GM12892 (cell line): ENCODE results near the gene DNAAF9.

Experiments used
- DNase-seq: peaks from one replicate; pipeline ENCODE4 v3.0.0; 2011; ENCODE audit not compliant: insufficient read length
- FAIRE-seq: peaks from 2 replicates; lab custom pipeline; 2011; peaks lifted over from hg19 to GRCh38; lab: Jason Lieb, UNC
- POLR2A ChIP-seq: IDR thresholded peaks from 2 replicates; pipeline ENCODE4 v1.6.1; 2011; ENCODE audit warnings: low read depth, low read length, control low read depth
- POLR2AphosphoS5 ChIP-seq: IDR thresholded peaks from 2 replicates; pipeline ENCODE4 v1.6.1; 2011; ENCODE audit warnings: low read depth, low read length, control low read depth
- TAF1 ChIP-seq: IDR thresholded peaks from 2 replicates; pipeline ENCODE4 v1.6.1; 2011; ENCODE audit warnings: low read depth, mild to moderate bottlenecking, control low read depth, low read length, borderline replicate concordance

The DNAAF9 gene

DNA sequence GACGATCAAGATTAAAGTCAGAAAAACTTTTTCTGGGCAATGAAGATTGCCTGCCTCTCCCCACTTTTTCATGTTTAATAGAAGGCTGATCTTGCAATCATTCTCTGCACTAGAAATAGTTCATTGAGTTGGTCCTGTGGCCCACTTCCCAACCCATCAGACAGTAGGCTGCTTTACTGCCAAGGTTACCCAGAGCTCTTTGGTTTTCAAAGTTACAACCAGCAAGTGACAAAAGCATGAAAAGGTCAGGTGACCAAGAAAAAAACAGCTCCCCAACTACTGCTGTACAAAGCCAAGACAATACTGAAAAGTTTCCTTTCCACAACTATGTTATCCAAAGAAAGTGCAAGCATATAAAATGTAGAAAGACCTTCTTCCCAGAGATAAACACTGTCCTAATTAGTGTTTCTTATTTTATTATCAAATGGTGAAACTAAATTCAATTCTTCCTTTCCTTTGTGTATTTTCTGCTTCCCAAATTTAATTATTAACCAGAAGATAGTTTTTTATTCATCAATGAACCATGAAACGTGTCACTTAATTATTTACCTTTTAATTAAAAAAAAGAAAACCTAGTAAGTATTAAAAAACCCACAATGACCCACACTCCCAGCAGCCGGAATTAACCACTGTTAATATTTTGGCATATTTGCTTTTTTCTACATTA, 16.6 kb downstream of the DNAAF9 start:
- DNase-seq, result no peak
- no peak for FAIRE-seq
- TF ChIP-seq TAF1, result no peak
- TF ChIP-seq POLR2AphosphoS5, result no peak
- no peak for TF ChIP-seq POLR2A

DNA sequence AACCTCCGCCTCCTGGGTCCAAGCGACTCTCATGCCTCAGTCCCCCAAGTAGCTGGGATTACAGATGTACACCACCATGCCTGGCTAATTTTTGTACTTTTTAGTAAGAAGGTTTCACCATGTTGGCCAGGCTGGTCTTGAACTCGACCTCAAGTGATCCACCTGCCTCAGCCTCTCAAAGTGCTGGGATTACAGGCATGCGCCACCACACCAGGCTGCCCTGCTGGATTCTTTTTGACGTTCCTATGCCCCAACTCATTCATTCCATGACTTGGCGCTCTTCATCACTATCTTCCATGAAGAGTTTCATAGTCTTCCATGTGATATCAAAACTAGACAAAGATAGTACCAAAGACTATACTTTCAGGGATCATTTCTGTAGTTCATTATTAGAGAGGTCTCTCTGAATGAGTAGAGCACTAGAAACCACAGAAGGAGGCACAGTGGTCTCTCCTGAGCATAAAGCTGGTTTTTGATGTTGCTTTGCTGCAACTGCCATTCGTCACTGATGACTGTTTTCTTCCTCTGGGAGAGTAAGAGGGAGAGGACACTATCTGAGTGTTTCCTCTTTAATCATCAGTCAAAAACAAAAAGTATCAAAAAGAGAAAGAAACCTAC, 23.5 kb downstream of the DNAAF9 start:
- TF ChIP-seq POLR2AphosphoS5 (no peak), TAF1 (no peak), POLR2A (no peak)
- no peak for FAIRE-seq
- DNase-seq, result no peak

- no peak for TF ChIP-seq POLR2AphosphoS5
- no peak for TF ChIP-seq POLR2A
- TF ChIP-seq TAF1, result no peak
- FAIRE-seq, result no peak
- DNase-seq, result no peak
Measured at GRCh38 chr20:3382836-3383235, 24.6 kb downstream of the DNAAF9 start.

DNA sequence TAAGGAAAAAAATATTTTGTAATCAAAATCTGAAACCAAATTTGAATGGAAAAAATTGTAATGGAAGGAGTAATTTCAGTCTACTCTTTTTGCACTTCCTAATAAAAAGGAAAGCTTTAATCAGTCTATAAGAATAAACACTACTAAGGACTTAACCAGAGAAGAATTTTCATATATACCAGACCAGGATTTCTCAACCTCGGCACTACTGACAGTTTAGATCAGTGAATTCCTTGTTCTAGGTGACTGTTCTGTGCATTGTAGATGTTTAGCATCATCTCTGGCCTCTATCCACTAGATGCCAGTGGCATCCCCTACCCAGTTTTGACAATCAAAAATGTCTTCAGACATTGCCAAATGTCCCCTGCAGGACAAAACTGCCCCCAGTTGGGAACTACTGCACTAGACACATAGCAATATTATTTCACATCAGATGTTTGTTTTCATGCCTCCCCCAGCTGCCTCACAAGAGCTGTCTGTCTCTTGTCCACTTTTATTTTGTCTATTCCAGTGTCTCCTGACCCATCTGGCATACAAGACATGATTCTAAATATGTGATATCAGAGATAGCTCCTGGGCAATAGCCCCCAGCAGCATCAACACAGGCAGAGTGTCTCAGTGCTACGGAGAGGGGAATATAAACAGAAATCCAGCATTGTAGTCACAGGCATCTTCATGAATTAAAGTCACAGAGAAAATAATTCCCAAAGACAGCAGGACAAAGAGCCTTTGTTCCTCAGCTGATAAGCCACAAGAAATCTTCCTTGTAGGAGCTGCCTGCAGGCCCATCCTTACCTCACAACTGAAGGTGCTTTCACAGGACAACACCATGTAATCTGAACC, 27.0 kb downstream of the DNAAF9 start:
- DNase-seq, result no peak
- no peak for TF ChIP-seq POLR2AphosphoS5
- no peak for TF ChIP-seq TAF1
- TF ChIP-seq POLR2A, result no peak

GRCh38 chr20:3378138-3378537, 29.3 kb downstream of the DNAAF9 start:
- TF ChIP-seq TAF1 (no peak), POLR2A (no peak), POLR2AphosphoS5 (no peak)
- DNase-seq (no peak), FAIRE-seq (no peak)

More for the DNA sequence above, 27.0 kb downstream of the DNAAF9 start:
- no peak for FAIRE-seq

GRCh38 chr20:3377644-3378043, 29.8 kb downstream of the DNAAF9 start:
- TF ChIP-seq POLR2AphosphoS5, result no peak
- no peak for TF ChIP-seq POLR2A
- no peak for TF ChIP-seq TAF1
- no peak for DNase-seq
- FAIRE-seq, result no peak

GRCh38 chr20:3374296-3374695, 33.2 kb downstream of the DNAAF9 start:
- DNase-seq (no peak), FAIRE-seq (no peak)
- no peak for TF ChIP-seq POLR2AphosphoS5

GRCh38 chr20:3371754-3372153, 35.7 kb downstream of the DNAAF9 start:
- DNase-seq (no peak), FAIRE-seq (no peak)
- TF ChIP-seq TAF1 (no peak), POLR2A (no peak), POLR2AphosphoS5 (no peak)

GRCh38 chr20:3367089-3367488, 40.4 kb downstream of the DNAAF9 start:
- no peak for TF ChIP-seq TAF1
- no peak for TF ChIP-seq POLR2AphosphoS5
- TF ChIP-seq POLR2A, result no peak
- DNase-seq, result no peak
- no peak for FAIRE-seq

DNA sequence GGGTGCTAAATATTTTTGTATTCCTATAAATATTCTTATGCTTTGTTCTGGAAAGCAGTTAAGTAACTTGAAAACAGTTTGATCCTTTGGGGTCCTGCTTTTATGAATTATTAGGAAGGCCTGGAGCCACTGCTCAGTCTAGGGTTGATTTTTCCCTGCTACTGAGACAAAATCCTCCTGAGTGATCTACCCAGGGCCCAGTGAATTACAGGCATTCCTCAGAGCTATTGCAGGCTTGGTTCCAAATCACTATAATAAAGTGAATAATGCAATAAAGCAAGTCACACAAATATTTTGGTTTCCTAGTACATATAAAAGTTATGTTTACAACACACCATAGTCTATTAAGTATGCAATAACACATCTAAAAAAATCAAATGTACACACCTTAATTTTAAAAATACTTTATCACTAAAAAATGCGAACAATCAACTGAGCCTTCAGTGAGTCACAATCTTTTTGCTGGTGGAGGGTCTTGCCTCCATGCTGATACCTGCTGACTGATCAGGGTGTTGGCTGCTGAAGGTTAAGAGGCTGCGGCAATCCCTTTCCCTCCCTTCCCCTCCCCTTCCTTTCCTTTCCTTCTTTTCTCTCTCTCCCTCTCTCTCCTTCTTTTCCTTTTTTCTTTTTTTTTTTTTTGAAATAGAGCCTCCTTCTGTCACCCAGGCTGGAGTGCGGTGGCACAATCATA, 43.0 kb downstream of the DNAAF9 start:
- no peak for TF ChIP-seq TAF1
- no peak for TF ChIP-seq POLR2AphosphoS5
- no peak for TF ChIP-seq POLR2A
- DNase-seq (no peak), FAIRE-seq (no peak)

DNA sequence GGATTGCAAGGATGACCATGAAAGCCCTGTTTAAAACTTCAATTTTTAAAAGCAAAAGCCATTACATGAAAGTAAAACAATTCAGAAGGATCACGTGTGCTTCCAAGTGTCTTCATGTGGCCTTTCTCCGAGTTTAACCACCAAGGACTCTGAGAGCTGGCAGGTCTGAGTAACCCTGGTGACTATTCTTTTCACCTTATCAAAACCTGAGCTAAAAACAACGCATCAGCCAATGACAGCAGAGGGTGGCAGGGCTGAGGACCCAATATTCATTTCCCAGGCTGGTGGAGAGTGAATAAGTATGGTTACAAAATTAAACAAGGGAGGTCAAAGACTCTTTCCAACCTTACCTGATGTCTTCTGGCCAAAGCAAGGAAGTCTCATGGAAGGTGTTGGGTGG, 46.7 kb downstream of the DNAAF9 start:
- DNase-seq (no peak), FAIRE-seq (no peak)
- TF ChIP-seq TAF1 (no peak), POLR2AphosphoS5 (no peak)
